ENCODE results near the gene PROSER3.

PROSER3 gene

GRCh38 chr19:35782589-35782988, 24.6 kb downstream of the PROSER3 start:
- CTCF ChIA-PET = no interaction called here
- POLR2A ChIA-PET = interaction anchor here (0.6 kb wide), 1 partner anchor 42 kb away, joined by 3 read pairs; no protein-coding TSS in a partner anchor
- TF ChIP-seq ELF4 (IDR thresholded peaks at IDR 0.05) (no peak), FOXK2 (IDR thresholded peaks at IDR 0.05) (no peak), CTBP1 (IDR thresholded peaks at IDR 0.05; ENCODE audit: borderline replicate concordance) (no peak), FOXM1 (IDR thresholded peaks at IDR 0.05; ENCODE audit: borderline replicate concordance) (no peak), NFRKB (IDR thresholded peaks at IDR 0.05) (no peak), ZNF384 (IDR thresholded peaks at IDR 0.05) (no peak), SP1 (IDR thresholded peaks at IDR 0.05) (no peak), BHLHE40 (IDR thresholded peaks at IDR 0.05; ENCODE audit: borderline replicate concordance) (no peak), LEF1 (IDR thresholded peaks at IDR 0.05; ENCODE audit: borderline replicate concordance) (no peak), L3MBTL2 (conservative IDR thresholded peaks at IDR 0.05) (no peak), TARDBP (IDR thresholded peaks at IDR 0.05) (no peak), PKNOX1 (IDR thresholded peaks at IDR 0.05) (no peak)
- DNase-seq (ENCODE audit: extremely low spot score) = no peak

- TF ChIP-seq SUZ12 (IDR thresholded peaks at IDR 0.05) = no peak
- TF ChIP-seq FOXM1 (IDR thresholded peaks at IDR 0.05; ENCODE audit: borderline replicate concordance) = no peak
- TF ChIP-seq PKNOX1 (IDR thresholded peaks at IDR 0.05) = no peak
- TF ChIP-seq ELF4 (IDR thresholded peaks at IDR 0.05) = no peak
- TF ChIP-seq HDGF (IDR thresholded peaks at IDR 0.05; ENCODE audit: borderline replicate concordance) = no peak
- no peak for TF ChIP-seq TARDBP (IDR thresholded peaks at IDR 0.05)
- TF ChIP-seq FOXK2 (IDR thresholded peaks at IDR 0.05) = no peak
- no peak for TF ChIP-seq CTBP1 (IDR thresholded peaks at IDR 0.05; ENCODE audit: borderline replicate concordance)
- no peak for DNase-seq (ENCODE audit: extremely low spot score)
- CTCF ChIA-PET = no interaction called here
- POLR2A ChIA-PET = no interaction called here
These were observed 25.8 kb downstream of the PROSER3 start for GRCh38 chr19:35783469-35784434.

GRCh38 chr19:35784503-35785338, 26.7 kb downstream of the PROSER3 start:
- CTCF ChIA-PET = no interaction called here

GRCh38 chr19:35785339-35785627, 27.3 kb downstream of the PROSER3 start:
- TF ChIP-seq SP1 (IDR thresholded peaks at IDR 0.05) = no peak
- no peak for TF ChIP-seq CTBP1 (IDR thresholded peaks at IDR 0.05; ENCODE audit: borderline replicate concordance)
- TF ChIP-seq HDGF (IDR thresholded peaks at IDR 0.05; ENCODE audit: borderline replicate concordance) = no peak
- no peak for TF ChIP-seq ELF4 (IDR thresholded peaks at IDR 0.05)
- TF ChIP-seq SUZ12 (IDR thresholded peaks at IDR 0.05) = no peak
- no peak for TF ChIP-seq LEF1 (IDR thresholded peaks at IDR 0.05; ENCODE audit: borderline replicate concordance)
- TF ChIP-seq BHLHE40 (IDR thresholded peaks at IDR 0.05; ENCODE audit: borderline replicate concordance) = no peak
- ChIA-PET CTCF (no interaction called here), POLR2A (no interaction called here)
- no peak for DNase-seq (ENCODE audit: extremely low spot score)

More at GRCh38 chr19:35784503-35785338, 26.7 kb downstream of the PROSER3 start:
- POLR2A ChIA-PET = no interaction called here
- DNase-seq (ENCODE audit: extremely low spot score) = no peak
- TF ChIP-seq LEF1 (IDR thresholded peaks at IDR 0.05; ENCODE audit: borderline replicate concordance) = no peak
- no peak for TF ChIP-seq CTBP1 (IDR thresholded peaks at IDR 0.05; ENCODE audit: borderline replicate concordance)
- TF ChIP-seq PKNOX1 (IDR thresholded peaks at IDR 0.05) = no peak
- TF ChIP-seq FOXK2 (IDR thresholded peaks at IDR 0.05) = no peak
- no peak for TF ChIP-seq ZNF384 (IDR thresholded peaks at IDR 0.05)
- no peak for TF ChIP-seq ELF4 (IDR thresholded peaks at IDR 0.05)
- no peak for TF ChIP-seq FOXA1 (IDR thresholded peaks at IDR 0.05)
- TF ChIP-seq NFRKB (IDR thresholded peaks at IDR 0.05) = no peak
- no peak for TF ChIP-seq FOXM1 (IDR thresholded peaks at IDR 0.05; ENCODE audit: borderline replicate concordance)
- no peak for TF ChIP-seq SUZ12 (IDR thresholded peaks at IDR 0.05)
- no peak for TF ChIP-seq HDGF (IDR thresholded peaks at IDR 0.05; ENCODE audit: borderline replicate concordance)

GRCh38 chr19:35786299-35787160, 28.6 kb downstream of the PROSER3 start:
- POLR2A ChIA-PET = no interaction called here
- DNase-seq (ENCODE audit: extremely low spot score) = no peak
- CTCF ChIA-PET = no interaction called here
- TF ChIP-seq FOXM1 (IDR thresholded peaks at IDR 0.05; ENCODE audit: borderline replicate concordance) (no peak), HDGF (IDR thresholded peaks at IDR 0.05; ENCODE audit: borderline replicate concordance) (no peak), PKNOX1 (IDR thresholded peaks at IDR 0.05) (no peak), ELF4 (IDR thresholded peaks at IDR 0.05) (no peak), FOXA1 (IDR thresholded peaks at IDR 0.05) (no peak), L3MBTL2 (conservative IDR thresholded peaks at IDR 0.05) (no peak), BHLHE40 (IDR thresholded peaks at IDR 0.05; ENCODE audit: borderline replicate concordance) (no peak)
